ENCODE results near the gene SLC9A8.
"Not testable (repeated sequence)": the region's sequence is repeated elsewhere in the genome, so short reads cannot be mapped to it uniquely, and the experiment has no call there.

The SLC9A8 gene

GRCh38 chr20:49880724-49881445, 68.3 kb downstream of the SLC9A8 start:
- DNase-seq, result no peak

GRCh38 chr20:49882171-49882970, 69.7 kb downstream of the SLC9A8 start:
- no peak for DNase-seq

GRCh38 chr20:49883246-49883802, 70.7 kb downstream of the SLC9A8 start:
- no peak for DNase-seq

GRCh38 chr20:49885558-49886332, 73.1 kb downstream of the SLC9A8 start:
- no peak for DNase-seq

- DNase-seq, result no peak
Measured at GRCh38 chr20:49886571-49887213, 74.1 kb downstream of the SLC9A8 start.

- no peak for DNase-seq
Measured at GRCh38 chr20:49887251-49888211, 74.9 kb downstream of the SLC9A8 start.

DNA sequence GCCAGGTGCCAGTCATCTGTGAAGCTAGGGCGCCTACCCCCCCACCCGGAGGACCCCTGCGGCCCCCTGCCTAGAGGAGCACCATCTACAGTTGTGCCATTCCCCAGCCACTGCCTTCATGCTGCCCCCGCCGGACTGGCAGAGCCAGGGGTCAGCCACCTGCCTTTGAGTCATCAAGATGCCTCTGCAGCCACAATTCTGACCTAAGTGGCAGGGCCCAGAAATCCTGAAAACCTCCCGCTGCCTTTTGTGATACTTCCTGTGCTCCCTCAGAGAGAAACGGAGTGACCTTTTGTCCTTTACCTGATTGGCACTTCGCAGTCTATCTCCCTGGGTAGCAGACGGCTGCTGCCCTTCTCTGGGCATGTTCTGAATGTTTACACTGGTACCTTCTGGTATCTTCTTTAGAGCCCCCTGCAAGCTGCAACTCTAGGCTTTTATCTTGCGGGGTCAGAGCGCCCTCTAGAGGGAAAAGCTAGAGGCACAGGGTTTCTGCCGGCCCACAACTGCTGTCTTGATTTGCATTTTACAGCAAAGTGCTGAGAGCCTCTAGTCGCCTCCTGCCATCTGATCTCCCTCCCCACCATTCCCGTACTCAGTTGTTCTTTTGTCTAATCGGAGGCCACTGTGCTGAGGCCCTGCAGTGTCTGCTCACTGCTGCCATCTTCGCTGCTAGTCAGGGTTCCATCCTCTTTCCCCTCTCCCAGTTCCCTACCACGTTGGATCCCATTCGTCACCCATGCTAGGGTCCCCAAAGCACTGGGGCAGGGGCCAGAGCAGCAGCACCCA, 75.8 kb downstream of the SLC9A8 start:
- peak; percentile 12 for DNase-seq

DNA sequence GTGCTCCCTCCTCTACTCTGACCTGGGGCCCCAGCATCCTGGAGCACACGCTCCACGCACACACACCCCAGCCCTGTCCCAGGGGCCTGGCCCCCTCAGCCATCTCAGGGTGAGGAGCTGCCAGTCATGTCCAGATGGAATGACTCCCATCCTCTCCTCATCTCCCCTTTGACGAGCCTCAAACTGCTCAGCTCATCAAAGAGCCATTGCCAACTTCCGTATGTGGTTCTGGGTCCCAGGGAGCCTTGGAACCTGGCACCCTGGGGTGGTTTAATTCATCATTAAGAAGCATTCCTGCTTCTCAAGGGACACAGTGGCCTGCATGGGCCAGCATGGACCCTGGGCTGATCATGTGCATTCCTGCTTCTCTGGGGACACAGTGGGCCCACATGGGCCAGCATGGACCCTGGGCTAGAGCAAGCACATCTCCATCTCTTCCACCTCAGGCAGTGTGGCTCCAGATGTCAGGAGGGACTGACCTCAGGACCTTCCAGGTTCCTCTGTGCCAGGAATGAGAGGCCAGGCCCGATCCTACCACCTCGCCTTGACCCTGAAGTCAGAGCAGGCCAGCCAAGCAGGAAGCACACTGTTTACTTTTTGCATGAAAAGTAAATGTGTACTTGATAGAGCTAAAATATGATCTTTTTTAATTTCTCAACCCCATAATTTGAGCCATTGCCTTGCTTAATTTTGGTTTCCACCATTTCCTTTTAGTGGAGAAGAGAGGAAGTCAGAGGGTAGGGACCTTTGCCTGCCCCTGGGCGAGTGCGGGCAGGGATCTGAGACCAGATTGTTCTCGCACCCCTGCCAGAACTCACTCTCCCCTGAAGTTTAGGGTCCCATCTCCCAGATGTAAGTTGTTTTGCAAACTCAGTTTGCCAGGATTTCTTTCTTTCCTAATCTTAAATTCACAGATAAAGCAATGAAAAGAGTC, 76.6 kb downstream of the SLC9A8 start:
- DNase-seq, result no peak

DNA sequence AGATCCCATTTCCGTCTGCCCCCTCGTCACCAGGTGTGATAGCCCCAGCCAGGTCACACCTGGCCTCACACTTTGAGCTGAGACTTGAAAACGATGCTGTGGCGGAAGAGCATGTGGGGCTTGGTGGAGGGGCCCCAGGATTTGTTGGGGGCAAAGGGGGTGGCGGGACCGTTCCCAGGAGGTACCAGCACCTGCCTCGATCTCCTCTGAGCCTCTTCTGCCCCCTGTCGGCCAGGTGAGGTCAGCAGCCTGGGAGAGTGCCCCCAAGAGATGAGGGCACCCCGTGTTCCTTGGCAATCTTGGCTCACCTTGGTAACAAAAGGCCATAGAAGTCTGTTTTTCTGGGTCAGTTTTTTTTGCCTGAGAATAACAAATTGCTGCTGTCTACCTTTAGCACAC, 77.3 kb downstream of the SLC9A8 start:
- no peak for DNase-seq

GRCh38 chr20:49890471-49891361, 78.1 kb downstream of the SLC9A8 start:
- no peak for DNase-seq

GRCh38 chr20:49891476-49892110, 79.0 kb downstream of the SLC9A8 start:
- no peak for DNase-seq

- DNase-seq, result no peak
Measured at GRCh38 chr20:49892260-49892659, 79.6 kb downstream of the SLC9A8 start.

DNA sequence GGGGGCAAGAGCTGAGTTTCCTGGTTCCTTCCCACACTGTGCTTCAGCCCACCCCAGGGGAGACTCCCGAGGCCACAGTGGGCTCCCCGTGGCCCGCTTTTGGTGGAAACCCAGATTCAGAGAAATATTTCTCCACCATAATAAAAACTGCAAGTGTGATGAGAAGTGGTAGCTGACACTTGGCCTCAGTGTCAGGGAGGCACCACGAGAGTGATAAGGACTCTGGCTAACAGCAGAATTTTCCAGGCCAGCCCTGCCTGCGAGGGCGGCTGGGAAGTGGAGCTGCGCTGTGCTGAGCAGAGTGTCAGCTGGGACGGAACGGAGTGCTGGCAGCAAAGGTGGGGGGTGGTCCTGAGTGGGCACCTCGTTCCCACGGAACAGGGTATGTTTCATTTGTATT, 80.2 kb downstream of the SLC9A8 start:
- DNase-seq, result no peak

GRCh38 chr20:49893242-49894072, 80.8 kb downstream of the SLC9A8 start:
- DNase-seq, result no peak

DNA sequence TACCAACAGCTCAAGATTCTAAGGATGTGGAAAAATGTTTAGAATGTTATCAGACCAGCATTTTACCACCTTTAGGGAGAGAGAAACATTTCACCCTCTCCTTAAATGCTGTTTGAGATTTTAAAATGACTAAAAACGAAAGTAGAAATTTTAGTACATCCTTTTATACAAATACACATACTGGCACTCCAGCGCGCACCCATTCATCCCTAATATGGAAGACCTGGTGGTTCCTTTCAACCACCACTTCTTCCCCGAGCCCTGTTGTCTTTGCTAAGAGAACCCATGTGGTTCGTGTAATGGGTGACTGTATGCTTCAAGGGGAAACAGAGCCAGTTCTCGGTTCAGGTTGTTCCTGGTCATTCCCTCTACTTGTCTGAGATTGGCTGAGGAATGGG, 81.4 kb downstream of the SLC9A8 start:
- no peak for DNase-seq

DNA sequence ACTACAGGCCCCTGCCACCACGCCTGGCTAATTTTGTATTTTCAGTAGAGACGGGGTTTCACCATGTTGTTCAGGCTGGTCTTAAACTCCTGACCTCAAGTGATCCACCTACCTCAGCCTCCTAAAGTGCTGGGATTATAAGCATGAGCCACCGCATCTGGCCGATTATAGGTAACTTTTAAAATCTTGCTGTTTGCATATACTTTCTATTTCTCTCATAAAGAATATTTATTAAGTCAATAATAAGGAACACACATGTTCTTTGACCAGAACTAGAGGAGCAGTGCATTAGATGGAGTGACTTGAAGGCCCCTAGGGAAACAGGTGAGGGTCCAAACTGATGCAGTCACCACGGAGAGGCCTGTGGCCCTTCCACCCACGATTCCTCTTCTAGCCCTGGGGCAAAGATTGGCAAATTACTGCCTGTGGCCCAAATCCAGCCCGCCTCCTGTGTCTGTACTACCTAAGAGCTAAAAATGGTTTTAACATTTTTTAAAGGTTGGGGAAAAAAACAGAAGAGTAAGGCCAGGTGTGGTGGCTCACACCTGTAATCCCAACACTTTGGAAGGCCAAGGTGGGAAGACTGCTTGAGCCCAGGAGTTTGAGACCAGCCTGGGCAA, 83.0 kb downstream of the SLC9A8 start:
- not testable (repeated sequence) for DNase-seq
